ENCODE results near the gene RIT2.
"Not testable (repeated sequence)": the region's sequence is repeated elsewhere in the genome, so short reads cannot be mapped to it uniquely, and the experiment has no call there.

Gene RIT2

DNA sequence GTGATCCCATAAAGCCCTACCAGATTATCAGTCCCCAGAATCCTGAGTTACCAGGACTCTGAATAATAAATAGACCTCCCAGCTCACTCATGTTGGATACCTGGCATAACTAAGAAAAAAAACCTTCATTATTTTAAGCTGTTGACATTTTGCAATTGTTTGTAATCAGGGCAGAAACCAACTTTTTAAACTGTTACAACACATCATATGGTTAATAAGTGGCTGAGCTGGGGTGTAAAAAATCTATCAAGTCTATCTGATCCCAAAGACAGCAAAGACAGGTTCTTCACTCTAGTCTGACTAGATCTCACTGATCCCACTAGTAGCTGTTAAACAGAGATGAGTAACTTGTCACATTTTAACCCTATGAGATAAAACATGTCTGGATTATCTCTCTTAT is 370.3 kb downstream of the RIT2 start:
- no peak for FAIRE-seq

DNA sequence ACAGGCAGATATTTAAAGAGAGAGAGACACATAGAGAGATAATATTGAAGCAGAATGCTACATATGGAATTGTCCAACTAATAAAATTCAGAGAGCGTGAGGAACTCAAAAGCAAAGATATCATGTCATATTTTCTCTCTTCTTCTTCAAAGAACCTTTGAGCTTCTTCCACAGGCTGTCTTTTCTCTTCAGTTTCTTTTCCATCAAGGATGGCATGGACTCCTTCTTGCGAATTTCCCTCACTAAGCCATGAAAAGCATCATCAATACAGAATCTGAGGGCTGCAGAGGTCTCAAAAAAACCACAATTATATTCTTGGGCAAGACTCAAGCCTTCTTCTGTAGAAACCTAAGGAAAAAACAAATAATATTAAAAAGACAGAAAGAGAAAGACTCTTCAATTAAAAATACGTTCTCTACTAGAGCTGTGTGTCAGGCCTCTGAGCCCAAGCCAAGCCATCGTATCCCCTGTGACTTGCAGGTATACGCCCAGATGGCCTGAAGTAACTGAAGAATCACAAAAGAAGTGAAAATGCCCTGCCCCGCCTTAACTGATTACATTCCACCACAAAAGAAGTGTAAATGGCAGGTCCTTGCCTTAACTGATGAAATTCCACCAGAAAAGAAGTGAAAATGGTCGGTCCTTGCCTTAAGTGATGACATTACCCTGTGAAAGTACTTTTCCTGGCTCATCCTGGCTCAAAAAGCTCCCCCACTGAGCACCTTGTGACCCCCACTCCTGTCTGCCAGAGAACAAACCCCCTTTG is 371.9 kb downstream of the RIT2 start:
- no peak for FAIRE-seq

DNA sequence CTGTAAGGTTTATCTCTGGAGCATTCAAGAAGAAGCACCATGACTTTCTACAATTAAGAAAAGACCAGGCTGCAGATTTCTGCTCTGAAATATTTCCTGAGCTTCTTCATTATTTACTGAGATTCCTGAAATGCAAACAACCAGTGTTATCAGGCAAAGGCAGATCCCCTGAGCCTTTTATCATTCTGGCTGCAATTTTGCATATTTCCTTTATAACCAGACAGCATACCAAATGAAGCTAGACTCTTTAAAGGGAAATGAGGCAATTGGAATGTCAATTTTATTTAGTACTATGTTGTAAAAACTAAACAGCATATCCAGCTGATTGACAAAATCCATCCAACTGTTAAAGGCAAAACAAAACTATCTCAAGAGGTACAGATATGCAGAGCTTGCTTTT is 372.5 kb downstream of the RIT2 start:
- FAIRE-seq, result no peak

DNA sequence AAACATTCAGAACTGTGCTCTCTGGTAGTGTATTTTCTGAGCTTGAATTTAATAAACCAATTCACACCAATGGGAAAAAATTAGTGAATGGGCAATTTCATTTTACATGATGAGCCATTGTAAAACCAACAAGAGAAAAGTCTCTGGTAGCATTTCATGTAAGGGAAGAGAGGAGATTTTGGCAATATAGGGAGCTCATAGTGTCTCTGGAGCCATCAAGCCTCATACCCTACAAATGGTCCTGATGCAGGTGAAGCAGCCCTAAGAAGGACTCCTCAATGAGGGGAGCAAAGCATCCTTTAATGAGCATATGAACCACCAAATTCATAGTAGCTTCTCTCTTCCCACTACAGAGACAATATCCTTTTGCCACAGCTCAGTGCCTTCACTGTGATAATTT is 373.0 kb downstream of the RIT2 start:
- FAIRE-seq, result no peak

DNA sequence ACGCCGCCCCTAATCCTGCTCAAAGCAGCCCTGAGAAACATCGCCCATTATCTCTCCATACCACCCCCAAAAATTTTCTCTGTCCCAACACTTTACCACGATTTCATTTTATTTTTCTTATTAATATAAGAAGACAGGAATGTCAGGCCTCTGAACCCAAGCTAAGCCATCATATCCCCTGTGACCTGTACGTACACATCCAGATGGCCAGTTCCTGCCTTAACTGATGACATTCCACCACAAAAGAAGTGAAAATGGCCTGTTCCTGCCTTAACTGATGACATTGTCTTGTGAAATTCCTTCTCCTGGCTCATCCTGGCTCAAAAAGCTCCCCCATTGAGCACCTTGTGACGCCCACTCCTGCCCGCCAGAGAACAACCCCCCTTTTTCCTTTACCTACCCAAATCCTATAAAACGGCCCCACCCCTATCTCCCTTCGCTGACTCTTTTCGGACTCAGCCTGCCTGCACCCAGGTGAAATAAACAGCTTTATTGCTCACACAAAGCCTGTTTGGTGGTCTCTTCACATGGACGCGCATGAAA is 373.6 kb downstream of the RIT2 start:
- not testable (repeated sequence) for FAIRE-seq

DNA sequence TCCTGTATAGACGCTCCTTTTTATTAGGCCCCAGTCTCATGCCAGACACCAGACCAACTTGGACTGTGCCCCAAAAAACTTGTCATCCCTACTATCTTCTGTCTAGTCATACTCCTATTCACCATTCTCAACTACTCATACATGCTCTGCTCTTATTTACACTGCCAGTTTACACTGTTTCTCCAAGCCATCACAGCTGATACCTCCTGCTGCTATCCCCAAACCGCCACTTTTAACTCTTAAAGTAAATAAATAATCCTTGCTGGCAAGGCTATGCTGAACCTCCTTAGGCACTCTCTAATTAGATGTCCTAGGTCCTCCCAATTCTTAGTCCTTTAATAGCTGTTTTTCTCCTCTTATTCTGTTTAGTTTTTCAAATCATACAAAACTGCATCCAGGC is 374.2 kb downstream of the RIT2 start:
- FAIRE-seq, result not testable (repeated sequence)

DNA sequence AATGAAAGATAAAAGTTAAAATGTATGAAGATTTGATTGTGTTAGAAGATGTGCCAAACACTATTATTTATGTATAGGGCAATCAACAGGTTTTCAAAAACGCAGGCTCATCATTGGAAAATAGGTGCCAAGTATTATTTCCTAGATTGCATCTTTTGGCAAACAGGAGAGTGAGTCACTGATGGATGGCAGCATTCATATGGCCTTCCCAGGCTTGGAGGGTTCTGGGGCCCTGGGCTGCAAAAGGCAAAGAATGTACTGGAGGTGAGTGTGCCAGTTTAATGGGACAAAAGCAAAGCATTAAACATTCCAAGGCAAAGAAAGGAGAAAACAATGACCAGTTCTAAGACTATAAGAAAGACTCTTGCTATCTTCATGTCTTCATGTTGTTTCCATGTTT is 379.4 kb downstream of the RIT2 start:
- no peak for FAIRE-seq

DNA sequence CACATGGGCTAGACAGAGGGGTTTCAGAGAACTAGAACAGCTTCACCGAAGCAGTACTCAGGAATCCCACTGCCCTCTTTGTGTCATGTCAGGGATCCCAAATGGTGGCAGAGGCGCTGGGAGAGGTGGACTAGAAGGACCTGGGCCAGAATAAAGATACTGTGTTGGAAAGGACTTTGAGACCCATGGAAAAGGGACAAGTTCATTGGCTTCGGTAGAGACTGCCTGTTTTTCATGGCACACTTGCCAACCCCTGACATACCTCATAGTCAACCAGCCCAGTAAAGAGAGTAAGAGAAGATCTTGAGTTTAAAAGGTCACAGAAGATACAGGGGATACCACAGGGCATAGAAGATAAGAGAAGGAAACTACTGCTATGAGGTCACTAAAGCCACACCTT is 381.0 kb downstream of the RIT2 start:
- no peak for FAIRE-seq

DNA sequence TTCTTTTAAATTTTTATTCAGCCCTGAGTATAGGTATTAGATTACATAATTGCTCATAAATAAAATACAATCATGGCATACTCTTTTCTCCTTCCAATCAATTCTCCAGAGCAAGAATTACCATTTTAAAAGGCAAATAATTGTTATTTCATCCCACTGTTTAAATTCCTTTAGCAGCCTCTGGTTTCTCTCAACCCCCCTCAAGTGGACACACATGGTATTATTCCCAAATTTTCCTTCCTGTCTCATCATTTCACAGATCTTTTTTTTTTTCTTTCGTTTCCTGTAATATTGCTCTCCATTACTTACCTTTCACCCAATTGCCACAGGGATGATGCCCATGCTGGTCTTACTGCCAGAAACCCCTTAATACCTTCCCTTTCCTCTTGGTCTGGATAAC is 385.2 kb downstream of the RIT2 start:
- no peak for FAIRE-seq

DNA sequence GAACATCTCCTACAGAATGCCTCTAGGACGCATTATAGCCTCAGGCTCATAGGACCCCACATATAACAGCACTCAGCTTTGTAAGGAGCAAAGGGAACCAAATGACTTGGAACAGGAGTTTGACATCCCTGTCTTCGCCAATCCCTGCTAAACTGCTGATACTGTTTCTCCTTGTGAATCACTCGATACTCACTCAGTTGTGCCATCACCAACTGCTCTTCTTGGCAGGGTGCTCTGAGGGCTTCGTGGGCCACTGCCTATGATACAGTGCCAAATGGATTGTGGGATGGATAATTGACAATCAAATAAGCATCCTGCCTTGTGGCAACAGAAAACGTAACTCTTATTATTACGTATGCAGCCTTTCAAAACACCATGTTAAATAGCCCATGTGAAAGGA is 396.3 kb downstream of the RIT2 start:
- no peak for FAIRE-seq

DNA sequence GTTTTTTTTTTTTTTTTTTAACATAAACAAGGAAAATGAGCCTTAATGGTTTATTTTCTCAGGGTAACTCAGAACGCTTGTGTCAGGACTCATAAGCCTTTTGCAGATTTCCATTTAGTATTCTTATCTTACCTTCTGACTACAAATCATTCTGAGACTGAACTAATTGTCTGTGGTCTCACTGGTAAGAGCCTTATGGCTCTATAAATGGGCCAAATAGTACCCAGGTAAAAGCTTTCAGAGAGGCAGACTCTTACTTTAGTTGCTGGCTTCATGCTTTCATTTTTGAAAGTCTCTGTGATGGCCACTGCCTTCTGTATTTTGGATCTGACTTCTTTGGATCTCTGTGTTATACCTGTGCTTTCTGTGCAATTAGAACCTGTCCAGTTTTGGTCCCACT is 403.4 kb downstream of the RIT2 start:
- no peak for FAIRE-seq

DNA sequence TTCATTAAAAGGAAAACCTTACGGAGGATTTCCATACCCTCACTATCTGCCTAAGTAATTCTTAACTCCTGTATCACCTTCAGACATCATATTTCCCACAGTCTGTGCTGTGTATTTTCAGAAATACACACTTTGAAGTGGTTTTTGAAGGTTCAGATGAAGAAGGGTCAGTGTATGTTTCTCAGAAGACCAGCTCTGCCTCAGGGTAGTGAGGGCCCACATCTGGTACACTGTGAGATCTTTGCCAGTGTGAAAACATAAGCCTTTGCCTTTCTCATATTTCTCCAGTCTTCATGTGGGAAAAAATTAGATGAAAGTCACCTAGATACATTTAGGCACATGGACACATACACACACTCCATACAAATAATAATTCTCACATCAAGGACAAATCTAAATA is 408.4 kb downstream of the RIT2 start:
- FAIRE-seq, result no peak

DNA sequence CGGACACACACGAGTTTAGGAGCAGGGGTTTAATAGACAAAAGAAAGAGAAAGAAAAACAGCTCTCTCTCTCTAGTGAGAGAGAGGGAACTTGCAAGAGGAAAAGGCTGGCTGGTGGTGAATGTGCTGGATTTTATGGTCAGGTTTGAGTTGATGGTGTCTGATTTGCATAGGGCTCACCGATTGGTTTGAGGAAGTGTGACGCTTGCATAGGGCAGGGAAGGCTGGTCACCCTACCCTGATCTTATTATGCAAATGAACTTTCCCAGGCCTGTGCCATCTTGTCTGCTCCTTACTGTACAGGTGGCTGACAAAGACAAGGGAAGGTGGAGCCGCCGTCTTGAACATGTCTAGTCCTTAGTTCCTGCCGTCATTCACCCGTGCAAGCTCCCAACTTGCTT is 408.9 kb downstream of the RIT2 start:
- FAIRE-seq, result no peak

DNA sequence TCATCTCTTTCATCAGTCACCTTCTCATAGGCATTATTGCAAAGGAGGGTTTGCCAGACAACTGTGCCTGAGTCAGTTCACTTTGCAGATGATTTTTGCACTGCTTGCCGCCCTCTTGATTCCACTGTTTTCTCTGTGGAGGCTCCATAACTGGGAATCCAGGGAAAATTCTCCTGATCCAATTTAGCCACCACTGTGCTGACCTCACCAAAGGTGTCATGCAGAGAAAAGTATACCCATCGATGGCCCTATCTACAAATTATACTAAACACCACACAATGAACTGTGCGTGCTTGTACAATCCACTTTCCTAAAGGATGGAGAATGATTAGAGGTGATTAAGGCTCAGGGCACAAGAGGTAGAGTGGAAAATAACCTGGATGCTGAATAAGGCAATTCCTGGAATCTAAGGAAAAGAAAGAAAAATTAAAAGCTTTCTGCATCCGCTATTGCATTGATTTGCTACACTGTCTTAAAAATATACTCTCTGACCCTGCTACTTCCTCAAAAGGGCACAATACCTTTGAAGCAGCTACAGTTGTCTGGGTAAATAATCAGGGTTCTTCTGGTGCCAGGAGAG is 409.4 kb downstream of the RIT2 start:
- FAIRE-seq, result no peak
